COR-L47 (cell line): ENCODE results near the gene PCDHB6.
"Not testable (repeated sequence)": the region's sequence is repeated elsewhere in the genome, so short reads cannot be mapped to it uniquely, and the experiment has no call there.

Source experiments
- DNase-seq: peaks from one replicate; lab custom pipeline; 2025; lab: John Stamatoyannopoulos, UW

PCDHB6 gene

GRCh38 chr5:141172381-141173204 lies 22.7 kb downstream of the PCDHB6 start, which contains the start of gene PCDHB7:
Gene PCDHB7, plus strand, starts transcription at chr5:141172644. Its CDS starts 192 bp downstream, at chr5:141172836.
- DNase-seq = peak; percentile 12

- not testable (repeated sequence) for DNase-seq
Observed at GRCh38 chr5:141174291-141175104, 24.6 kb downstream of the PCDHB6 start.

DNA sequence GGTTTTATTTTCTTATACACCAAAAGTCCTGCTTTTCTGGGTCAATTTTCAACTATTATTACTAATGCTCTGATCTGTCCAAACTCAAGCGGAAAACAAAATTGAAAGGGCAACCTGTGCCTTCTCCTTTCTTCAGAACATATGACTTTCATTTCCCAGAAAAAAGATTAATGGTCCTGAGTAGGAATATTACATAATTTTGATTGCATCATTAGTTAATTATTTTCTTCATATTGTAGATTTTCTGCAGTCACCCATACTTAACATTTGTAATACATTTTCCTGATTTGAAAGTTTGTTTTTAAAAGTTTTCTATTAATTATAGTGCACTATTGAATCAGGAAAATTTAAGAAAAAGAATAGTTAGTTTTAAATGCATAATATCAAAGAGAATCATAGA lies 26.1 kb downstream of the PCDHB6 start:
- no peak for DNase-seq

DNA sequence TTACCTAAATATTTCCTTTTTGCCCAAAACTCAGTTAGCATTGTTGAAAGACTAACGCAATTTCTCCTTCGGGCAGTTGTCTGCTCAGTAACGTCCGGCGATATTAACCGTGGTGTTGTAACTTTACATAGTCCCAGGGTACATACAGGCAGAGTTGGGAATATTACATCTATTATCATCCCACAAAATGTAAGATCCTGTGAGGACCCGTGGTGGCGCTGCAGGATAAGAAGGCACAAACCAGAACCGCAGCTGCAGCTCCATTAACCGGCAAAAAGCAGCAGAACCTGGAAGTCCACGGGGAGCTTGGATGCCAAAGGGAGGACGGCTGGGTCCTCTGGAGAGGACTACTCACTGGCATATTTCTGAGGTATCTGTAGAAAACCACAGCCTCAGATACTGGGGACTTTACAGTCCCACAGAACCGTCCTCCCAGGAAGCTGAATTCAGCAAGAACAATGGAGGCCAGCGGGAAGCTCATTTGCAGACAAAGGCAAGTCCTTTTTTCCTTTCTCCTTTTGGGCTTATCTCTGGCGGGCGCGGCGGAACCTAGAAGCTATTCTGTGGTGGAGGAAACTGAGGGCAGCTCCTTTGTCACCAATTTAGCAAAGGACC lies 27.8 kb downstream of the PCDHB6 start, which contains the start of gene PCDHB8:
Gene PCDHB8, plus strand, starts transcription at position 214 of the 615 bp plus-strand sequence. Its CDS starts 245 bp downstream, at position 459.
- peak; percentile 45 for DNase-seq

DNA sequence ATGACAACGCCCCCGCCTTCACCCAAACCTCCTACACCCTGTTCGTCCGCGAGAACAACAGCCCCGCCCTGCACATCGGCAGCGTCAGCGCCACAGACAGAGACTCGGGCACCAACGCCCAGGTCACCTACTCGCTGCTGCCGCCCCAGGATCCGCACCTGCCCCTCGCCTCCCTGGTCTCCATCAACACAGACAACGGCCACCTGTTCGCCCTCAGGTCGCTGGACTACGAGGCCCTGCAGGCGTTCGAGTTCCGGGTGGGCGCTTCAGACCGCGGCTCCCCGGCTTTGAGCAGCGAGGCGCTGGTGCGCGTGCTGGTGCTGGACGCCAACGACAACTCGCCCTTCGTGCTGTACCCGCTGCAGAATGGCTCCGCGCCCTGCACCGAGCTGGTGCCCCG lies 29.5 kb downstream of the PCDHB6 start:
- not testable (repeated sequence) for DNase-seq

- not testable (repeated sequence) for DNase-seq
Observed at GRCh38 chr5:141179876-141180275, 30.0 kb downstream of the PCDHB6 start.

- no peak for DNase-seq
Observed at GRCh38 chr5:141180313-141180712, 30.5 kb downstream of the PCDHB6 start.

DNA sequence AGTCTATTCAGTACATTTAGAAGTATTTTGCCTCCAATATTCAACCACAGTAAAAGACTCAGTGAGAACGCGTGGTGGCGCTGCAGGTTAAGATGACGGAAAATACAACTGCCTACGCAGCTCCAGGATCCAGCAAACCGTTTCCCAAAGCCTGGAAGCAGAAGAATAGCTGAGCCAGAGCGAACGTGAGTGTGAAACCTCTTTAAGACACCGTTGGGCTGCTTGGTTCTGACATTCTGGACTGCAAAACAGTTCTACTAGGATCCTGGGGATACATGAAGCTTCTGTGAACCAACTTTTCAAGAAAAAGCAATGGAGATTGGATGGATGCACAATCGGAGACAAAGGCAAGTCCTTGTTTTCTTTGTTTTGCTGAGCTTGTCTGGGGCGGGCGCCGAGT lies 32.4 kb downstream of the PCDHB6 start, which contains the start of gene PCDHB16:
Gene PCDHB16, plus strand, starts transcription at position 140 of the 400 bp plus-strand sequence. Its CDS starts 173 bp downstream, at position 313.
- peak; percentile 28 for DNase-seq

GRCh38 chr5:141184117-141184855 lies 34.4 kb downstream of the PCDHB6 start:
- not testable (repeated sequence) for DNase-seq

- DNase-seq = peak; percentile 63
Observed at GRCh38 chr5:141186897-141187512, 37.1 kb downstream of the PCDHB6 start, which contains the start of gene PCDHB9. Gene PCDHB9, plus strand, starts transcription at chr5:141187161. Its CDS starts 158 bp downstream, at chr5:141187319.

DNA sequence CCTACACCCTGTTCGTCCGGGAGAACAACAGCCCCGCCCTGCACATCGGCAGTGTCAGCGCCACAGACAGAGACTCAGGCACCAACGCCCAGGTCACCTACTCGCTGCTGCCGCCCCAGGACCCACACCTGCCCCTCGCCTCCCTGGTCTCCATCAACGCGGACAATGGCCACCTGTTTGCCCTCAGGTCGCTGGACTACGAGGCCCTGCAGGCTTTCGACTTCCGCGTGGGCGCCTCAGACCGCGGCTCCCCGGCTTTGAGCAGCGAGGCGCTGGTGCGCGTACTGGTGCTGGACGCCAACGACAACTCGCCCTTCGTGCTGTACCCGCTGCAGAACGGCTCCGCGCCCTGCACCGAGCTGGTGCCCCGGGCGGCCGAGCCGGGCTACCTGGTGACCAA lies 38.8 kb downstream of the PCDHB6 start:
- not testable (repeated sequence) for DNase-seq

DNA sequence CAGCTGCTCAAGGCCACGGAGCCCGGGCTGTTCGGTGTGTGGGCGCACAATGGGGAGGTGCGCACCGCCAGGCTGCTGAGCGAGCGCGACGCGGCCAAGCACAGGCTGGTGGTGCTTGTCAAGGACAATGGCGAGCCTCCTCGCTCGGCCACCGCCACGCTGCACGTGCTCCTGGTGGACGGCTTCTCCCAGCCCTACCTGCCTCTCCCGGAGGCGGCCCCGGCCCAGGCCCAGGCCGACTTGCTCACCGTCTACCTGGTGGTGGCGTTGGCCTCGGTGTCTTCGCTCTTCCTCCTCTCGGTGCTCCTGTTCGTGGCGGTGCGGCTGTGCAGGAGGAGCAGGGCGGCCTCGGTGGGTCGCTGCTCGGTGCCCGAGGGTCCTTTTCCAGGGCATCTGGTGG lies 39.3 kb downstream of the PCDHB6 start:
- DNase-seq = not testable (repeated sequence)

DNA sequence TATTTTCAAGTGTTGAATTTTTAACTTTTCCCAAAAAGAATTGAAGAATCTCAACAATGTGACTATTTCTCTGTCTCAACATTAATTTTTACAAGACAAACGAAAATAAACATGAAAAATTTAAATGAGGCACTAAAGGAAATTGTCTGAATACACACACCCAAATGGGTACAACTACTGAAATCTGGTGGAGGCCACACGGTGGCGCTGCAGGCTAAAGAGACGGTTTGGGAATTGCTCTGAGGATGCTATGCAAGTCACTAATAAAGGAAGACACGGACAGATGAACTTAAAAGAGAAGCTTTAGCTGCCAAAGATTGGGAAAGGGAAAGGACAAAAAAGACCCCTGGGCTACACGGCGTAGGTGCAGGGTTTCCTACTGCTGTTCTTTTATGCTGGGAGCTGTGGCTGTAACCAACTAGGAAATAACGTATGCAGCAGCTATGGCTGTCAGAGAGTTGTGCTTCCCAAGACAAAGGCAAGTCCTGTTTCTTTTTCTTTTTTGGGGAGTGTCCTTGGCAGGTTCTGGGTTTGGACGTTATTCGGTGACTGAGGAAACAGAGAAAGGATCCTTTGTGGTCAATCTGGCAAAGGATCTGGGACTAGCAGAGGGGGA lies 42.4 kb downstream of the PCDHB6 start, which contains the start of gene PCDHB10:
Gene PCDHB10, plus strand, starts transcription at position 244 of the 616 bp plus-strand sequence. Its CDS starts 200 bp downstream, at position 444.
- DNase-seq = peak; percentile 53

DNA sequence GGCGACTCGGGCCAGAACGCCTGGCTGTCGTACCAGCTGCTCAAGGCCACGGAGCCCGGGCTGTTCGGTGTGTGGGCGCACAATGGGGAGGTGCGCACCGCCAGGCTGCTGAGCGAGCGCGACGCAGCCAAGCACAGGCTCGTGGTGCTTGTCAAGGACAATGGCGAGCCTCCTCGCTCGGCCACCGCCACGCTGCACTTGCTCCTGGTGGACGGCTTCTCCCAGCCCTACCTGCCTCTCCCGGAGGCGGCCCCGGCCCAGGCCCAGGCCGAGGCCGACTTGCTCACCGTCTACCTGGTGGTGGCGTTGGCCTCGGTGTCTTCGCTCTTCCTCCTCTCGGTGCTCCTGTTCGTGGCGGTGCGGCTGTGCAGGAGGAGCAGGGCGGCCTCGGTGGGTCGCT lies 44.5 kb downstream of the PCDHB6 start:
- not testable (repeated sequence) for DNase-seq

DNA sequence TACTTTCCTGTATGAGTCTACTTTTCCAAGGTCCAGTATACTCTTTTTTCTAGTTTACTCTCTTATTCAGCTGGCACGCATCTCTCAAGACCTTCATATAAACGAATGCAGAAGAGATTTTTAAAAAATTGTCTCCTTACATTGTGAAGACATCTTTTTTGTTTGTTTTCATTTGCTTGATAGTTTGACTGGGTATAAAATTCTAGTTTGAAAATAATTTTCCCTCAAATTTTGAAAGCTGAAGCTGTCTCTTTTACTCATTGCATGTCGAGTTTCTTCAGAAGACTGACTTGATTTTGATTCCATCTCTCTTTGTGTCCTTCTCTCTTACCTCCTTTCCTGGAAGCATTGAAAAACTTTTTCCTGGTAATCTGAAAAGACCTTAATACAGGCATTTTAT lies 46.5 kb downstream of the PCDHB6 start:
- DNase-seq = no peak

- peak; percentile 64 for DNase-seq
Observed at GRCh38 chr5:141199359-141200235, 49.7 kb downstream of the PCDHB6 start, which contains the start of gene PCDHB11. Gene PCDHB11, plus strand, starts transcription at chr5:141199627. Its CDS starts 148 bp downstream, at chr5:141199775.

GRCh38 chr5:141201126-141201525 lies 51.3 kb downstream of the PCDHB6 start:
- DNase-seq = not testable (repeated sequence)

- DNase-seq = not testable (repeated sequence)
Observed at GRCh38 chr5:141201646-141202045, 51.8 kb downstream of the PCDHB6 start.
